Erythroblast (primary cell): ENCODE measurements around the gene POLE.
A peak's percentile ranks its signal among the peaks of the same experiment; 100 is the strongest.

Experiments
- DNase-seq, 2 experiments: peaks; one replicate each; lab custom pipeline; 2025; lab: John Stamatoyannopoulos, UW
- GATA1 ChIP-seq: IDR thresholded peaks from 2 replicates; pipeline ENCODE4 v1.6.1; 2011; ENCODE audit warnings: low read depth, mild to moderate bottlenecking, control low read depth, low read length, moderate library complexity
- POLR2A ChIP-seq: IDR thresholded peaks from 2 replicates; pipeline ENCODE4 v1.6.1; 2011; ENCODE audit warnings: mild to moderate bottlenecking, low read length

The POLE gene

GRCh38 chr12:132597333-132598316 lies 89.5 kb downstream of the POLE start:
- TF ChIP-seq POLR2A (no peak), GATA1 (no peak)
- peak; percentile 34 to 42 for DNase-seq

GRCh38 chr12:132596016-132596415 lies 91.1 kb downstream of the POLE start:
- TF ChIP-seq GATA1: no peak
- TF ChIP-seq POLR2A: no peak
- DNase-seq: no peak

- DNase-seq: no peak
- TF ChIP-seq POLR2A: no peak
- no peak for TF ChIP-seq GATA1
Observed at GRCh38 chr12:132595183-132595582, 92.0 kb downstream of the POLE start.

GRCh38 chr12:132593938-132594358 lies 93.2 kb downstream of the POLE start:
- TF ChIP-seq GATA1 (no peak), POLR2A (no peak)
- peak; percentile 23 to 47 for DNase-seq

- DNase-seq: no peak
- TF ChIP-seq GATA1 (no peak), POLR2A (no peak)
Observed at GRCh38 chr12:132593521-132593920, 93.6 kb downstream of the POLE start.

GRCh38 chr12:132593071-132593470 lies 94.1 kb downstream of the POLE start:
- DNase-seq: no peak
- TF ChIP-seq POLR2A (no peak), GATA1 (no peak)

- TF ChIP-seq POLR2A: no peak
- TF ChIP-seq GATA1: no peak
- no peak for DNase-seq
Observed at GRCh38 chr12:132592282-132592970, 94.7 kb downstream of the POLE start.

GRCh38 chr12:132591107-132591935 lies 95.8 kb downstream of the POLE start:
- no peak for TF ChIP-seq GATA1
- TF ChIP-seq POLR2A: no peak

GRCh38 chr12:132588821-132589669 lies 98.1 kb downstream of the POLE start:
- no peak for TF ChIP-seq GATA1
- TF ChIP-seq POLR2A: no peak
- no peak for DNase-seq

More at GRCh38 chr12:132591107-132591935, 95.8 kb downstream of the POLE start:
- no peak for DNase-seq

- DNase-seq: no peak
- TF ChIP-seq POLR2A: no peak
- no peak for TF ChIP-seq GATA1
Observed at GRCh38 chr12:132588319-132588718, 98.8 kb downstream of the POLE start.

GRCh38 chr12:132587781-132588180 lies 99.4 kb downstream of the POLE start:
- TF ChIP-seq POLR2A (no peak), GATA1 (no peak)
- no peak for DNase-seq

GRCh38 chr12:132586929-132587328 lies 100.2 kb downstream of the POLE start:
- no peak for DNase-seq
- TF ChIP-seq POLR2A (no peak), GATA1 (no peak)

GRCh38 chr12:132585177-132585576 lies 102.0 kb downstream of the POLE start:
- TF ChIP-seq POLR2A (no peak), GATA1 (no peak)
- no peak for DNase-seq
